ENCODE results near the gene LACTB. TPM values are rescaled to one million over a fixed set of nuclear protein-coding genes. Genes with fewer than 3 reads are reported as not detected.
A peak's percentile ranks its signal among the peaks of the same experiment; 100 is the strongest.

Gene LACTB
- total RNA-seq, 1 donor: 37.7 TPM

DNA sequence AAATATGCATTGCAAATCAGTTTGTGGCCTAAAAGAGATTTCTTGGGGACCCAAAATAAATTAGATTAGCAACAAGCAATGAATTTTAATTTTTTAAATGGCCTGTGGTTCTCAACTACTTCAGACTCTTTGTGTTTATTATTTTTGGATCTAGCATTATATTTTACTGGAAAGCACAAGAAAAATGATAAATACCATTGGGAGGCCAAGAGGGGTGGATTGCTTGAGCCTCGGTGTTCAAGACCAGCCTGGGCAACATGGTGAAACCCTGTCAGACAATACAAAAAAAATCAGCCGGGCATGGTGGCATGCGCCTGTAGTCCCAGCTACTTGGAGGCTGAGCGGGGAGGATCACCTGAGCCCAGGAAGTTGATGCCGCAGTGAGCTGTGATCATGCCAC lies 13.6 kb downstream of the LACTB start:
- no peak overlapping the region for H3K4me3 ChIP-seq (ENCODE audit: low read length)
- peaks cover 19% of the 10 kb centered on the region for H3K4me1 ChIP-seq (ENCODE audit: insufficient read depth, low read length)
- H3K9me3 ChIP-seq (ENCODE audit: low read depth, low read length): no peaks in the 10 kb centered on the region
- no peaks in the 10 kb centered on the region for H3K27me3 ChIP-seq (ENCODE audit: insufficient read depth, low read length)

DNA sequence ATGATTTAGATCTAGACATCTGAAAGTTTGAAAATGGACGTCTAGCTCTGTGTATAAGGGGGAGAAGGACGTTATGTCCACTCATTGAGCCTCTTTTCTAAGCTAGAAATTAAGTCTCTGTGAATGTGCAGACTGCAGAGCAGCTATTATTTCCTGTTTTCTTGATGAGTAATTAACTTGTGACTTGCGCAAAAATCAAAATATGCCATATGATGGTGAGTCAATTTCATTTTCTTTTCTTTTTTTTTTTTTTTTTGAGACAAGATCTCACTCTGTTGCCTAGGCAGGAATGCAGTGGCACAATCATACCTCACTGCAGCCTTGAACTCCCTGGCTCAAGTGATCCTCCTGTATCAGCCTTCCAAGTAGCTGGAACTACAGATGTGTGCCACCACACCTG lies 14.1 kb downstream of the LACTB start:
- no peaks in the 10 kb centered on the region for H3K9me3 ChIP-seq (ENCODE audit: low read depth, low read length)
- H3K4me3 ChIP-seq (ENCODE audit: low read length): no peak overlapping the region
- H3K4me1 ChIP-seq (ENCODE audit: insufficient read depth, low read length): peaks cover 19% of the 10 kb centered on the region
- H3K27me3 ChIP-seq (ENCODE audit: insufficient read depth, low read length): no peaks in the 10 kb centered on the region

DNA sequence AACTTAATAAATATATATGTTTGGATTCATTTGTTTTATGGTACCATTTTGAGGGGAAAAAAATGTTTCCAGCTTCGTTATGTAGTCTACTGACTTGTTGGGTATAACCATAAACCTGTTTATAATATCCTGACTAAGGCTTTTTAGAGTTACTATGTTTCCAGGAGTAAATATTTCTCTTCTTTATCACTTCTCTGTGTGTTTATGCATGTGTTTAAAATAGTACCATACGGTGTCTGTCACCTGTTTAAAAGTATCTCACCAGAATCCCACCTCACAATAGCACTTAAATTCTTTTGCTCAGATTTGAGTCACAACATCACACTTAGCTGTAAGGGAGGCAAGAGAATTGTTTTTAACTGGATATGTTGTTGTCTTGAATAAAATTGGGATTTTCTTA lies 15.1 kb downstream of the LACTB start:
- Histone ChIP-seq H3K4me3 (ENCODE audit: low read length) (no peak overlapping the region), H3K9me3 (ENCODE audit: low read depth, low read length) (no peaks in the 10 kb centered on the region), H3K4me1 (ENCODE audit: insufficient read depth, low read length) (peaks cover 19% of the 10 kb centered on the region), H3K27me3 (ENCODE audit: insufficient read depth, low read length) (no peaks in the 10 kb centered on the region)

DNA sequence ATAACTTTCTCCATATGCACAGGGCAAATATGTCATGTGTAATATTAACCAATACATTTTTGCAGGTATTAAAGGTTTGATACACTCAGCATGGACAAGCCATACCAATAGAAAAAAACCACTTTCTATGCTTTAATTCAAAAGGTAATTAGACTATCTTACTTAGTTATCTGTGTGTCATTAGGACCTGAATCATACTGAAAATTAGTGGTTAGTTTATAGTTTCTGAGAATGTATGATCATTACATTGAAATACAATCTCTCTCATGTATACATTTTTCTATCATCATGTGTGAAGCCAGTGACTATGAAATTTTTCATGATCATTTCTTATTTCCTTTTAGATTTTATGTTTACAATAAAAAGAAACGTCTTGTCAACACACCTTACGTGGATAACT lies 19.3 kb downstream of the LACTB start:
- H3K4me3 ChIP-seq (ENCODE audit: low read length): no peak overlapping the region

DNA sequence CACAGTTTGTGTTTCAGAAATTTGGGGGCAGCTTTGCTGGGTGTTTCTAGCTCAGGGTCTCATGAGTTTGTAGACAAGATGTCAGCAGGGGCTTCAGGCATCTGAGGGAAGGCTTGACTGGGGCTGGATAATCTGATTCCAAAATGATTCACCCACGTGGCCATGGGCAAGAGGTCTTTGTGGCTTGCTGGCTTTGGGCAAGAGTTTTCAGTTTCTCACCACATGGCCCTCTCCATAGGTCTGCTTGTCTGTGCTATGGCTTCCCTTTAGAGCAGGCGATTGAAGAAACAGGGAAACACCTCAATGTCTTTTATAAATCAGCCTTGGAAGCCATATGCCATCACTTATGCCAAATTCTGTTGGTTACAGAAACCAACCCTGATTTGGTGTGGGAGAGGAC lies 23.8 kb downstream of the LACTB start:
- H3K4me1 ChIP-seq (ENCODE audit: insufficient read depth, low read length): no peaks in the 10 kb centered on the region
- H3K4me3 ChIP-seq (ENCODE audit: low read length): no peak overlapping the region
- no peaks in the 10 kb centered on the region for H3K27me3 ChIP-seq (ENCODE audit: insufficient read depth, low read length)
- no peaks in the 10 kb centered on the region for H3K9me3 ChIP-seq (ENCODE audit: low read depth, low read length)

More for the DNA sequence above, 19.3 kb downstream of the LACTB start:
- Histone ChIP-seq H3K9me3 (ENCODE audit: low read depth, low read length) (no peaks in the 10 kb centered on the region), H3K4me1 (ENCODE audit: insufficient read depth, low read length) (peaks cover 5% of the 10 kb centered on the region), H3K27me3 (ENCODE audit: insufficient read depth, low read length) (no peaks in the 10 kb centered on the region)

DNA sequence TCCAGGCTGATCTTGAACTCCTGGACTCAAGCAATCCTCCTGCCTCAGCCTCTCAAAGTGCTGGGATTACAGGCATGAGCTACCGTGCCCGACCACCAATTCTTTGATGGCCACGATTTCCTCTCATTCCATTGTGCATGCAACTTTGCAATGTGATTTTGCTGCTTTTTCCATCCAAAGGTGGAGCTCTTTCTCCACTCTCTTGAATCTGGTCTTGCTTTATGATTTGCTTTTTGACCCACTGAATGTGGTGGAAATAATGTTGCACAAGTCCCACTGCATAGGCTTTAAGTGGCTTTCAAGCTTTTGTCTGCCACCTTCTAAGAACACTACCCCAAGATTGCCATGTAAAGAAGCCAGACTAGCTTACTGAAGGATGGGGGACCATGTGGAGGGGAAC lies 25.0 kb downstream of the LACTB start:
- H3K9me3 ChIP-seq (ENCODE audit: low read depth, low read length): no peaks in the 10 kb centered on the region
- no peaks in the 10 kb centered on the region for H3K27me3 ChIP-seq (ENCODE audit: insufficient read depth, low read length)
- H3K4me3 ChIP-seq (ENCODE audit: low read length): no peak overlapping the region

DNA sequence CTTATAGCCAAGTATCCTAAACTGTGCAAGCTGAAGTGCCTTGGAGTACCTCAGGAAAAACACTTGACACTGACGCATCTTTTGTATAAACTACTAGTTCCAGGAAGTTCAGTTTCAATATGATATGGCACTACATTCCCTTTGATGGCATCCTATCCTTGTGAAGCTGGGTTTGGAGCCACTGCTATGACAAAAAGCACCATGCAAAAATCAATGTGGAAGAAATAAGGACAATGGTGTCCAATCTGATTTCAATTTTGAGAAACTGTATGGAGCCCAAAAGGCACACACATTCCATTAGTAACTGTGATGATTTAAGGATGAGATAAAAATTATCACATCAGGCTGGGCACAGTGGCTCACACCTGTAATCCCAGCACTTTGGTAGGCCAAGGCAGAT lies 30.0 kb downstream of the LACTB start:
- no peak overlapping the region for H3K4me3 ChIP-seq (ENCODE audit: low read length)
- H3K9me3 ChIP-seq (ENCODE audit: low read depth, low read length): no peaks in the 10 kb centered on the region
- no peaks in the 10 kb centered on the region for H3K27me3 ChIP-seq (ENCODE audit: insufficient read depth, low read length)
- peaks cover 4% of the 10 kb centered on the region for H3K4me1 ChIP-seq (ENCODE audit: insufficient read depth, low read length)

More for the DNA sequence above, 25.0 kb downstream of the LACTB start:
- no peaks in the 10 kb centered on the region for H3K4me1 ChIP-seq (ENCODE audit: insufficient read depth, low read length)

DNA sequence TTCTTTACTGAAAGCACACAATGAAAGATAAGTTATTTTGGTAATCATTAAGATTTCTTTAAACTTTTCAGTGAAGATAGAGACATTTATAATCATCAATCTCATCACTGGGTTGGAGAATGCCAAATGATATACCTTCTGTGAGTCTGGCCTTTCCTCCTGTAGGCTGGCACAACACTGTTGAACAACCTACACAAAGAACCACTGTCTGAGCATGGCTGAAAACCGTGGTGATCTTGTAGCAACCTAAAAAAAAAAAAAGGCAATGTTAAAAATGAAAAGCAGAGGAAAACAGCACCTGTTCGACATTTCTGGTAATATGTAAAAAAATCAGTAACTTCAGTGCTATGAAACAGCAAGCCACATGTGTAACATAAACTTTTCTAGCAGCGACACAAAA lies 33.8 kb downstream of the LACTB start:
- H3K9me3 ChIP-seq (ENCODE audit: low read depth, low read length): no peaks in the 10 kb centered on the region
- no peak overlapping the region for H3K4me3 ChIP-seq (ENCODE audit: low read length)
- H3K27me3 ChIP-seq (ENCODE audit: insufficient read depth, low read length): no peaks in the 10 kb centered on the region
- peaks cover 13% of the 10 kb centered on the region for H3K4me1 ChIP-seq (ENCODE audit: insufficient read depth, low read length)

DNA sequence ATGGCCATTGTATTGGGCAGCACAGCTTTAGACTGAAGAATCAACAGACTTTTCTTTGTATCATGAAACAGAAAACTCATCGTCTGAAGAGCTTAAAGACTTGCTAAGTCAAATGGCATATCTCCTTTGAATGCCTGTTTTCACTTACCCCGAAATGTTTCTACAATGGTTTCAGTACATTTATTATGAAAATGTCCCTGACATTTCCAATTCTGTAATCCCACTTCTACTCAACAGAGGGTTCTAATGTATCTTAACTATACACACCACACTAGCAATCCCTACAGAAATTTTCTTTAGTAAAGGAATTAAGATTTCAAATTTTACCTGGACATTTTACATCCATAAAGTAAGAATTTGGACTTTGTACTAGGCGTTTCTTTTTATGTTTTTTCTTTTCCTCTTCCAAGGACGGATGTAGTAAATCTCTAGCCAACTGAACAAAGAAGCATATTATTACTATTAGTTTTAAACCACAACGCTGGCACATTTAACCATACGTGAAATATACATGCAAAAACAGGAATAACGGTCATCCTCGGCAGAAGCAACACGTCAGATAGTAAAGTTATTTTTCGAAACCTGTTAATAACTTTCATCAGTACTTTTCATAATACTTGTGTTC lies 34.5 kb downstream of the LACTB start:
- no peaks in the 10 kb centered on the region for H3K27me3 ChIP-seq (ENCODE audit: insufficient read depth, low read length)
- no peaks in the 10 kb centered on the region for H3K9me3 ChIP-seq (ENCODE audit: low read depth, low read length)
- peak overlapping the region; percentile 99 for H3K4me3 ChIP-seq (ENCODE audit: low read length)
- H3K4me1 ChIP-seq (ENCODE audit: insufficient read depth, low read length): peaks cover 13% of the 10 kb centered on the region

DNA sequence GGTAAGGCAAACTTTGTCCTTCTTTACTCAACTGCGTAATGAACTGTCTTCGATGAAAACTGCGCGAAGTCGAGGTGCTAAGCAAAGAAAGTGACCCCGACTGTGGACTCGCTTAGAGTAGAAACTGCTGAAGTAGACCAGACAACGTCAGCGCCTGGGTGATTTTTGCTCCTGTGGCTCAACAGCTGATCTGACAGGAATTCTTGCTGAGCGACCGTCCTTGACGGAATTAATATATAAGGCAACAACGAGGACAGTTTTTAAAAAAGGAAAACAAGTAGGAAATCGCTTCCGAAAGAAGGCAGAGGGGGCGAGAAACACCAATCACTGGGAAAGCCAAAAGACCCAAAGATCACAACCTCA lies 35.1 kb downstream of the LACTB start:
- no peaks in the 10 kb centered on the region for H3K9me3 ChIP-seq (ENCODE audit: low read depth, low read length)
- no peaks in the 10 kb centered on the region for H3K27me3 ChIP-seq (ENCODE audit: insufficient read depth, low read length)
- H3K4me3 ChIP-seq (ENCODE audit: low read length): peak overlapping the region; percentile 99
- peaks cover 13% of the 10 kb centered on the region for H3K4me1 ChIP-seq (ENCODE audit: insufficient read depth, low read length)

DNA sequence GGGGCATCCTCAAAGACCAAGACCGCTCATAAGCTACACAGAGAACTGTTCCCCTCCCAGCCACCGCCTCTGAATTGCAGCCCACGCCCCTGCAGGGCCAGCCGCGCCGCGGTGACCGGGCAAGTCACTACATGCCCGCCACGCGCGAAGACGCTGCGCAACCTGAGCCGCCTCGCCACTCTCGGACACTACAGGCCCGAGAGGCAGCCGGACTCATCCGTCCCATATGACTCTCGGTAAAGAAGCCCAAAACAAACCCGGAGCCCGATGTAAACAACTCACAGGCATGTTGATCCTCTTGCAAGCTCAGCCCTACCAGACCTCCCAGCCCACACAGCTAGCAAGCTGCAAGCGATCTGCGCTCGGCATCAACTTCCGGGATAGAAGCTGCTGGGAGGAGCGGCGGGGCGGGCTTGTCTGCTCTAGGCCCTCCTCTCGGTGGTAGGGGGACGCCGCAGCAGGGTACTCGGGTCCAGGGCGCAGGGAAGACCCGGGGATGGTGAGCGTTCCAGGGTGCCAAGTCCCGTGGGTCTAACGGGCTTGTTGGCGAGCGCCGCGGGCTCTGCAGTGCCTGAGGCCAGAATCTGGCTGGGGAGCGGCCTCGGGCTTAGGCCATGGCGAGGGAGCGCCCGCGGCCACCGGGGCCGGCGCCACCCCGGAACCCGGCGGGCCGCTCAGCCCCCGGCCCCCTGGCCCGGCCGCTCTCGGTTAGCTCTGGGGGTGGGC lies 35.6 kb downstream of the LACTB start, which contains the start of gene RPS27L:
RPS27L (minus strand) TSS at position 360 of the 726 bp plus-strand sequence; CDS start at position 288, 72 bp downstream.
- H3K4me1 ChIP-seq (ENCODE audit: insufficient read depth, low read length): peaks cover 13% of the 10 kb centered on the region
- H3K9me3 ChIP-seq (ENCODE audit: low read depth, low read length): no peaks in the 10 kb centered on the region
- no peaks in the 10 kb centered on the region for H3K27me3 ChIP-seq (ENCODE audit: insufficient read depth, low read length)
- H3K4me3 ChIP-seq (ENCODE audit: low read length): peak within 1 kb of the TSS; percentile 99

DNA sequence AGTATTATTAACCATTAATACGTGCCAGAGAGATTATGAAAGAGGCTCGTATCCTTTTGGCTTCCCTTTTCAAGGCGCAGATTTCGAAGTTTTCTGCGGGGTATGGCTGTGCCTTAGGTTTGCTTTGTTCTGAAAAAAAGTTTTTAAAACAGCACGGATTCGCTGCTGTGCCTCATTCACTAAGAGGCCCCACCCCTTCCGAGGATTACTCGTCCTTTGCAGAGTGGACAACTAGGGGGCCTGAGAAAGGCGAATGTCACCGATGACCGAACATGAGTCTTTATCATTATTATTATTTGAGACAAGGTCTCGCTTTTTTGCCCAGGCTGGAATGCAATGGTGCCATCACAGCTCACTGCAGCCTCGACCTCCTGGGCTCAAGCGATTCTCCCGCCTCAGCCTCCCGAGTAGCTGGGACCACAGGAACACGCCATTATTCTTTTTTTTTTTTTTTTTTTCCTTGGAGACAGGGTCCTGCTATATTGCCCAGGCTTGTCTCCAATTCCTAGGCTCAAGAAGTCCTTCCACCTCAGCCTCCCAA lies 36.3 kb downstream of the LACTB start:
- H3K4me3 ChIP-seq (ENCODE audit: low read length): peak overlapping the region; percentile 99
- H3K9me3 ChIP-seq (ENCODE audit: low read depth, low read length): no peaks in the 10 kb centered on the region
- H3K4me1 ChIP-seq (ENCODE audit: insufficient read depth, low read length): peaks cover 13% of the 10 kb centered on the region
- H3K27me3 ChIP-seq (ENCODE audit: insufficient read depth, low read length): no peaks in the 10 kb centered on the region

DNA sequence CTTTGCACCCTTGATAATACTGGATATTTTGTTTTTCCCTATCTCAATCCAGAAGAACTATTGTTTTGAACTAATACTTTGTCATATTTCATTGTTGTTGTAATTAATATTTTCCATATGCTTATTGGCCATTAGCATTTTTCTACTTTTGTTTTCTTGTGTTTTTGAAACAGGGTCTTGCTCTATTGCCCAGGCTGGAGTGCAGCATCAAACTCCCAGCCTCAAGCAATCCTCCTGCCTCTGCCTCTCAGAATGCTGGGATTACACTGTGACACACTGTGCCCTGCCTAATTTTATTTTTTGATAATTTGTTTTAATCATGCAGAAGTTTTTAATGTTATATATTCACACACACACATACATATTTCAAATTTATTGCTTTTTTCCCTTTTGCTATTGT lies 39.0 kb downstream of the LACTB start:
- Histone ChIP-seq H3K9me3 (ENCODE audit: low read depth, low read length) (no peaks in the 10 kb centered on the region), H3K4me1 (ENCODE audit: insufficient read depth, low read length) (peaks cover 13% of the 10 kb centered on the region), H3K27me3 (ENCODE audit: insufficient read depth, low read length) (no peaks in the 10 kb centered on the region), H3K4me3 (ENCODE audit: low read length) (no peak overlapping the region)

DNA sequence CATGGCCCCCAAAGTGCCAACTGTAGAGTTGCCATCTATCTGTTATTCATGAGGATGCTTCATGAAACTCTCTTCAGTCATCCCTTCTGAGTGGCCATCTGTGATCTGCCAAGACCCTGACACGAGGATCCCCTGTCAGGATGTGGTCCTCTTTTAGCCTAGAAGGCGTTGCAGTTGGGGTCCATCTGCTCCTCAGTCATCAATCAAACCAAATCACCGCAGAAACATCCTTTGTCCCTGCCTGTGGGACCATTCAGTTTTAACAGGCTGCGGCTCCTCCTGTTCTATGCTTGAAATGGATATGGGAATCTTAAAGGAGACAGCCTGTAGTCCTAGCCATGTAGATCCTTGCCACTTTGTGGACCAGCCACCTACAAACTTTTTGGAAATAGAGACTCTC lies 41.6 kb downstream of the LACTB start:
- Histone ChIP-seq H3K4me3 (ENCODE audit: low read length) (no peak overlapping the region), H3K9me3 (ENCODE audit: low read depth, low read length) (no peaks in the 10 kb centered on the region), H3K4me1 (ENCODE audit: insufficient read depth, low read length) (peaks cover 5% of the 10 kb centered on the region), H3K27me3 (ENCODE audit: insufficient read depth, low read length) (no peaks in the 10 kb centered on the region)

DNA sequence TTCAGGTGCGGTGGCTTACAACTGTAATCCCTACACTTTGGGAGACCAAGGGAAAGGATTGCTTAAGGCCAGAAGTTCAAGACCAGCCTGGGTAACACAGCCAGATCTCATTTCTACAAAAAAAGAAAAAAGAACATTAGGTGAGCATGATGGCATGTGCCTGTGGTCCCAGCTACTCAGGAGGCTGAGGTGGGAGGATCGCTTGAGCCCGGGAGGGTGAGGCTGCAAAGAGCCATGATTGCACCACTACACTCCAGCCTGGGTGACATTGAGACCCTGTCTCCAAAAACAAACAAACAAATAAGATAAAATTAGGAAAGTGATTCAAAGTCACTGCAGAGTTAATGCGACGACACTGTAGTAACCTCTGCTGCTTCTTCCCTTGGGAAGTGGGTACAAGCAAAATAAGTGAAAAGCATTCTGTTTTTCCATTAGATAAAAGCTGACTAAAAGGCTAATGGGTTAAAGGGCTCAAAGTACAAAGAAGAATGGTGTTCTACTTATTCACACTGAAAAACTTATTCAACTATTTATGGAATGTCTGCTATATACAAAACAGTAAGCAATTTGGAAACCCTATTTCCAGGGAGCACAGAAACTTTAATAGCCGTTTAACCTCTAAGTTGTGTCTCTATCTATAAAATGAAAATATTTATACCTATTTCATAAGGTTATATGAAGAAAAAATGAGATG lies 43.7 kb downstream of the LACTB start:
- Histone ChIP-seq H3K4me1 (ENCODE audit: insufficient read depth, low read length) (no peaks in the 10 kb centered on the region), H3K4me3 (ENCODE audit: low read length) (no peak overlapping the region), H3K9me3 (ENCODE audit: low read depth, low read length) (no peaks in the 10 kb centered on the region), H3K27me3 (ENCODE audit: insufficient read depth, low read length) (no peaks in the 10 kb centered on the region)
